Measurements from ENCODE around the gene INMT. TPM values are rescaled to one million over a fixed set of nuclear protein-coding genes. Genes with fewer than 3 reads are reported as not detected.

Gene INMT
- total and polyA plus RNA-seq, 11 donors: 11.7 to 88.1 (median 27.9) TPM

DNA sequence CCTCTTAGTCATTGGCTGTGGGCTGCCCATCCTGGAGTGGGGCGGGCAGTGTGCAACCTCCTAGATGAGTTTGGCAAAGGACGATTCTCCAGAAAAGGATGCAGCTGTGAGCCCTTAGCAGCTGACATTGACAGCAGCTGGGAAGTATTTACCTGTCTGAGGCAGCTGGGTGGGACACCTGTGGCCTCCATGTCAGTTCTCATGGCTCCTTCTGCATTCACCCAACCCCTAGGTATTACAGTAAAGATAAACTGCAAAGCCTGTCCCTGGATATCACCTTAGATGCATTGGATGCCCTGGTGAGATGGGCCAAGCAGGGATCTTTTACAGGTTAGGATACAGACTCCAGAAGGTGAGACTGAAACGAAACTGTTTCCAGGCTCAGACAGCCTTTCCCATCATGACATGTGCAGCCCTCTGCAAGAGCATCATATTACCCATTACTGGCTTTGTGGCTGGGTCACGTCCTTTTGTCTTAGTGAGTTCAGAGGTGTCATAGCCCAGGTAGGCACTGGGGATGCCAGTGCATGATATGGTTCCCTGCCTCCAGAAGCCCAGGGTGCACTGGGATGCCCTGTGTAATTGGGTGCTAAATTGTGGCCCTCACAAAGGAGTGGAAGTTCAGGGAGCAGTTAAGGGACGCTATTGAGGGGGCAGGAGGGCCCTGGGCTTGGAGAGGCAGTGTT lies 48.2 kb downstream of the INMT start:
- intact Hi-C loops (cut with DNase I): loop anchor here (1.0 to 10.0 kb wide), 11 partner anchors 58 to 323 kb away; no protein-coding TSS in a partner anchor
- Histone ChIP-seq H3K27ac (peak overlapping the region in 4 of 12 donors; percentile 5 to 56 (median 36)), H3K9me3 (no peaks in the 10 kb centered on the region), H3K36me3 (peaks cover 0 to 5% (median 0%) of the 10 kb centered on the region in 9 donors), H3K4me3 (no peak overlapping the region), H3K27me3 (no peaks in the 10 kb centered on the region), H3K4me1 (peaks cover 0 to 76% (median 49%) of the 10 kb centered on the region in 12 donors)
- no peak for TF ChIP-seq POLR2A (IDR thresholded peaks at IDR 0.05)
- TF ChIP-seq, protein P1, sequence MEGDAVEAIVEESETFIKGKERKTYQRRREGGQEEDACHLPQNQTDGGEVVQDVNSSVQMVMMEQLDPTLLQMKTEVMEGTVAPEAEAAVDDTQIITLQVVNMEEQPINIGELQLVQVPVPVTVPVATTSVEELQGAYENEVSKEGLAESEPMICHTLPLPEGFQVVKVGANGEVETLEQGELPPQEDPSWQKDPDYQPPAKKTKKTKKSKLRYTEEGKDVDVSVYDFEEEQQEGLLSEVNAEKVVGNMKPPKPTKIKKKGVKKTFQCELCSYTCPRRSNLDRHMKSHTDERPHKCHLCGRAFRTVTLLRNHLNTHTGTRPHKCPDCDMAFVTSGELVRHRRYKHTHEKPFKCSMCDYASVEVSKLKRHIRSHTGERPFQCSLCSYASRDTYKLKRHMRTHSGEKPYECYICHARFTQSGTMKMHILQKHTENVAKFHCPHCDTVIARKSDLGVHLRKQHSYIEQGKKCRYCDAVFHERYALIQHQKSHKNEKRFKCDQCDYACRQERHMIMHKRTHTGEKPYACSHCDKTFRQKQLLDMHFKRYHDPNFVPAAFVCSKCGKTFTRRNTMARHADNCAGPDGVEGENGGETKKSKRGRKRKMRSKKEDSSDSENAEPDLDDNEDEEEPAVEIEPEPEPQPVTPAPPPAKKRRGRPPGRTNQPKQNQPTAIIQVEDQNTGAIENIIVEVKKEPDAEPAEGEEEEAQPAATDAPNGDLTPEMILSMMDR (IDR thresholded peaks at IDR 0.05): no peak
- DNase-seq (no peak), ATAC-seq (peak in 1 of 4 donors; percentile 6)
- 67 to 83% (median 78%) methylated on average over 5 of the region's 5 CpGs for WGBS, 4 donors

- Histone ChIP-seq H3K36me3 (peaks cover 0 to 5% (median 0%) of the 10 kb centered on the region in 9 donors), H3K27me3 (no peaks in the 10 kb centered on the region), H3K27ac (peak overlapping the region in 8 of 12 donors; percentile 15 to 62 (median 44)), H3K4me3 (no peak overlapping the region), H3K4me1 (peaks cover 0 to 74% (median 45%) of the 10 kb centered on the region in 12 donors), H3K9me3 (no peaks in the 10 kb centered on the region)
- intact Hi-C loops (cut with DNase I): loop anchor here (1.0 to 10.0 kb wide), 9 partner anchors 134 to 322 kb away; no protein-coding TSS in a partner anchor
- peak in 4 of 5 donors; percentile 46 to 74 (median 61) for DNase-seq
- TF ChIP-seq POLR2A (IDR thresholded peaks at IDR 0.05): no peak
- TF ChIP-seq, protein P1 (IDR thresholded peaks at IDR 0.05): peak; percentile 47 to 84 (median 76)
- peak; percentile 47 to 73 (median 72) for ATAC-seq
- WGBS, 4 donors: 23 to 64% (median 37%) methylated on average over 3 to 6 of the region's 6 CpGs
Observed at GRCh38 chr7:30800785-30801252, 48.9 kb downstream of the INMT start.

GRCh38 chr7:30802812-30803211 lies 50.9 kb downstream of the INMT start:
- intact Hi-C loops (cut with DNase I): loop anchor here in 7 of 10 donors (2.0 to 10.0 kb wide), 4 partner anchors 132 to 320 kb away; no protein-coding TSS in a partner anchor
- no peaks in the 10 kb centered on the region for H3K27me3 ChIP-seq
- peaks cover 0 to 4% (median 0%) of the 10 kb centered on the region in 9 donors for H3K36me3 ChIP-seq
- TF ChIP-seq POLR2A (IDR thresholded peaks at IDR 0.05): no peak
- no peak overlapping the region for H3K27ac ChIP-seq
- WGBS, 4 donors: 85 to 93% (median 87%) methylated on average over 4 of the region's 4 CpGs
- H3K9me3 ChIP-seq: no peaks in the 10 kb centered on the region
- peaks cover 0 to 56% (median 29%) of the 10 kb centered on the region in 12 donors for H3K4me1 ChIP-seq
- no peak overlapping the region for H3K4me3 ChIP-seq
- DNase-seq (no peak), ATAC-seq (no peak)

GRCh38 chr7:30804078-30804661 lies 52.2 kb downstream of the INMT start:
- Histone ChIP-seq H3K4me1 (peaks cover 0 to 52% (median 28%) of the 10 kb centered on the region in 12 donors), H3K27me3 (no peaks in the 10 kb centered on the region), H3K4me3 (no peak overlapping the region), H3K9me3 (no peaks in the 10 kb centered on the region), H3K27ac (peak overlapping the region in 2 of 12 donors; percentile 9 to 37), H3K36me3 (no peaks in the 10 kb centered on the region)
- ATAC-seq: no peak
- intact Hi-C loops (cut with DNase I): loop anchor here in 6 of 10 donors (5.0 to 10.0 kb wide), 3 partner anchors 131 to 318 kb away; no protein-coding TSS in a partner anchor
- TF ChIP-seq POLR2A (IDR thresholded peaks at IDR 0.05): no peak
- TF ChIP-seq, protein P1 (IDR thresholded peaks at IDR 0.05): no peak
- WGBS, 4 donors: 57 to 73% (median 64%) methylated on average over 3 of the region's 3 CpGs
- DNase-seq: no peak
